Measurements from ENCODE around the gene FAM204A.

- TF ChIP-seq SP1 (IDR thresholded peaks at IDR 0.05) (no peak), TARDBP (IDR thresholded peaks at IDR 0.05) (no peak), PKNOX1 (IDR thresholded peaks at IDR 0.05) (no peak), ARNT (IDR thresholded peaks at IDR 0.05) (no peak), SUZ12 (IDR thresholded peaks at IDR 0.05) (no peak), ZNF384 (IDR thresholded peaks at IDR 0.05) (no peak), FOXA1 (IDR thresholded peaks at IDR 0.05) (no peak), BHLHE40 (IDR thresholded peaks at IDR 0.05; ENCODE audit: borderline replicate concordance) (no peak), ELF4 (IDR thresholded peaks at IDR 0.05) (no peak), HDGF (IDR thresholded peaks at IDR 0.05; ENCODE audit: borderline replicate concordance) (no peak), FOXM1 (IDR thresholded peaks at IDR 0.05; ENCODE audit: borderline replicate concordance) (no peak), LEF1 (IDR thresholded peaks at IDR 0.05; ENCODE audit: borderline replicate concordance) (no peak), FOXK2 (IDR thresholded peaks at IDR 0.05) (no peak)
These were observed 991 bp upstream of the FAM204A start for GRCh38 chr10:118343115-118343514.

Measured in HEK293T (cell line).